GM12878 (cell line): Measurements from ENCODE around the gene AEBP1. TPM values are rescaled to one million over a fixed set of nuclear protein-coding genes. Genes with fewer than 3 reads are reported as not detected.

ENCODE experiments used
- CEBPZ ChIP-seq: fragments of 150-350 bp; IDR thresholded peaks from 2 replicates; pipeline ENCODE4 v1.6.1; 2016; ENCODE audit warnings: low read depth, low read length
- IKZF2 ChIP-seq, 2 experiments: fragments of 450-650 bp; IDR thresholded peaks; 2 replicates each; pipeline ENCODE4 v1.6.1; 2017; ENCODE audit warnings: mild to moderate bottlenecking in 2 of 2, moderate library complexity in 2 of 2
- SMAD5 ChIP-seq: IDR thresholded peaks from 2 replicates; pipeline ENCODE4 v1.6.1; 2016; ENCODE audit warnings: antibody characterized with exemption, low read depth
- STAT1 ChIP-seq: fragments of 450-650 bp; conservative IDR thresholded peaks from 2 replicates; pipeline ENCODE4 v1.6.1; 2014; ENCODE audit warnings: antibody characterized with exemption, mild to moderate bottlenecking
- SUZ12 ChIP-seq: fragments of 200-600 bp; sonication (generic); IDR thresholded peaks from one replicate; pipeline ENCODE4 v1.6.1; 2018; ENCODE audit warnings: antibody characterized with exemption, mild to moderate bottlenecking; ENCODE audit not compliant: unreplicated experiment
- ZBTB33 ChIP-seq: fragments of 450-650 bp; IDR thresholded peaks from 2 replicates; pipeline ENCODE4 v1.6.1; 2017; ENCODE audit warnings: mild to moderate bottlenecking
- polyA plus RNA-seq, 11 experiments: library from polyadenylated mRNA; depleted of rRNA in 4 of 11; unstranded in 6 of 11; stranded (reverse) in 5 of 11; fragments of >200 nt; fragmentation: Nextera tagmentation in 4 of 11; fragmentation: Illumina TruSeq in 1 of 11; extraction: Ambion mirVana in 4 of 11; extraction: Trizol in 1 of 11; gene quantifications; 1 replicate in 1 of 11; 2 replicates in 10 of 11; pipeline versions ENCODE4 v1.2.1 to v1.2.3, GENCODE V29; 2011 to 2016; ENCODE audit warnings: inconsistent platforms in 2 of 11, missing spikeins in 2 of 11, low read depth in 1 of 11
- total RNA-seq, 4 experiments: library from RNA; depleted of rRNA in 3 of 4; stranded (reverse); fragments of >200 nt in 3 of 4; fragmentation: Illumina TruSeq in 1 of 4; extraction: Trizol in 1 of 4; gene quantifications; 2 replicates each; pipeline versions ENCODE4 v1.2.1 to v1.2.3, GENCODE V29; 2013 to 2021

The AEBP1 gene
- total and polyA plus RNA-seq, 10 of the 15 experiments (the other 5 are each of a cell fraction or from before 2014, with no cell fraction given): 0.06 to 0.23 (median 0.11) TPM; not detected in 5

- TF ChIP-seq CEBPZ (no peak), ZBTB33 (no peak), IKZF2 (IDR thresholded peaks at IDR 0.05) (no peak), SUZ12 (no peak), SMAD5 (no peak), STAT1 (no peak)
Measured at GRCh38 chr7:44158873-44159631, 54.9 kb downstream of the AEBP1 start (continued).
